GM23338 (cell line): ENCODE results near the gene TIMM44. TPM values are rescaled to one million over a fixed set of nuclear protein-coding genes. Genes with fewer than 3 reads are reported as not detected.

Experiments used
- ATAC-seq: fragments of 200-7000 bp; cut with Tn5 transposase; 3 replicates; pipeline ENCODE4 v1.9.1; 2020
- DNase-seq: peaks from one replicate; pipeline ENCODE4 v3.0.0-alpha.2; 2015; ENCODE audit warnings: low spot score
- H2AFZ ChIP-seq: fragments of 200-600 bp; sonication (generic); 2 replicates; pipeline ENCODE4 v1.8.0; 2016; ENCODE audit warnings: antibody characterized with exemption, mild to moderate bottlenecking, moderate library complexity
- H3F3A ChIP-seq: fragments of 200-600 bp; sonication (generic); replicated peaks from 2 replicates; pipeline ENCODE4 v1.8.0; 2017; ENCODE audit warnings: antibody characterized with exemption, mixed run types, low read depth
- H3K27ac ChIP-seq: fragments of 200-600 bp; sonication (generic); 2 replicates; pipeline ENCODE4 v1.6.1; 2016; ENCODE audit warnings: low read depth
- H3K27me3 ChIP-seq: fragments of 200-600 bp; sonication (generic); 2 replicates; pipeline ENCODE4 v1.8.0; 2016; ENCODE audit warnings: mild to moderate bottlenecking, mixed run types, moderate library complexity; ENCODE audit not compliant: insufficient read depth
- H3K36me3 ChIP-seq: fragments of 200-600 bp; sonication (generic); 2 replicates; pipeline ENCODE4 v1.8.0; 2016; ENCODE audit warnings: mild to moderate bottlenecking; ENCODE audit not compliant: insufficient read depth
- H3K4me1 ChIP-seq: fragments of 200-600 bp; sonication (generic); 2 replicates; pipeline ENCODE4 v1.8.0; 2016; ENCODE audit warnings: mild to moderate bottlenecking, moderate library complexity; ENCODE audit not compliant: insufficient read depth
- H3K4me2 ChIP-seq: fragments of 200-600 bp; sonication (generic); 2 replicates; pipeline ENCODE4 v1.7.1; 2017; ENCODE audit warnings: mixed run types
- H3K4me3 ChIP-seq: fragments of 200-600 bp; sonication (generic); 2 replicates; pipeline ENCODE4 v1.6.1; 2016; ENCODE audit warnings: mixed run types
- H3K79me2 ChIP-seq: fragments of 200-600 bp; sonication (generic); replicated peaks from 2 replicates; pipeline ENCODE4 v1.8.0; 2017; ENCODE audit warnings: mild to moderate bottlenecking; ENCODE audit not compliant: insufficient read depth
- H3K9me2 ChIP-seq: fragments of 200-600 bp; sonication (generic); 2 replicates; pipeline ENCODE4 v1.8.0; 2017; ENCODE audit not compliant: insufficient read depth
- H4K20me1 ChIP-seq: fragments of 200-600 bp; sonication (generic); replicated peaks from 2 replicates; pipeline ENCODE4 v1.8.0; 2017; ENCODE audit warnings: mild to moderate bottlenecking; ENCODE audit not compliant: insufficient read depth
- H3K27ac Mint-ChIP-seq: 2 replicates; pipeline ENCODE4 v1.8.0; 2020; ENCODE audit warnings: inconsistent platforms, mild to moderate bottlenecking, moderate library complexity, mixed read lengths
- H3K27me3 Mint-ChIP-seq: 3 replicates; pipeline ENCODE4 v1.8.0; 2022; ENCODE audit warnings: low read depth, mild to moderate bottlenecking, moderate library complexity, mixed read lengths, inconsistent platforms; ENCODE audit not compliant: insufficient read depth, poor library complexity
- H3K36me3 Mint-ChIP-seq: 3 replicates; pipeline ENCODE4 v1.8.0; 2021; ENCODE audit warnings: low read depth, mild to moderate bottlenecking, inconsistent platforms, moderate library complexity, mixed read lengths
- H3K4me1 Mint-ChIP-seq: 3 replicates; pipeline ENCODE4 v1.8.0; 2020; ENCODE audit warnings: mild to moderate bottlenecking, inconsistent platforms, mixed read lengths
- H3K4me3 Mint-ChIP-seq: 3 replicates; pipeline ENCODE4 v1.8.0; 2021; ENCODE audit warnings: moderate library complexity, mild to moderate bottlenecking, inconsistent platforms, mixed read lengths
- H3K9me3 Mint-ChIP-seq: 3 replicates; pipeline ENCODE4 v1.8.0; 2020; ENCODE audit warnings: moderate library complexity, mild to moderate bottlenecking, inconsistent platforms, mixed read lengths
- CTCF ChIP-seq, 2 experiments: fragments of 200-600 bp in 1 of 2; sonication (generic) in 1 of 2; conservative IDR thresholded peaks; 2 replicates each; pipeline versions ENCODE4 v1.5.1 to v1.6.1; 2016 to 2017; ENCODE audit warnings: antibody characterized with exemption in 2 of 2, low read depth in 2 of 2, mild to moderate bottlenecking in 2 of 2, moderate library complexity in 1 of 2
- ETS1 ChIP-seq: IDR thresholded peaks from 2 replicates; pipeline ENCODE4 v1.6.1; 2016; ENCODE audit warnings: antibody characterized with exemption
- EZH2 ChIP-seq: fragments of 200-600 bp; sonication (generic); IDR thresholded peaks from one replicate; pipeline ENCODE4 v1.8.0; 2017; ENCODE audit warnings: antibody characterized with exemption, mild to moderate bottlenecking, low read depth; ENCODE audit not compliant: unreplicated experiment
- EZH2phosphoT487 ChIP-seq: fragments of 200-600 bp; sonication (generic); IDR thresholded peaks from one replicate; pipeline ENCODE4 v1.8.1; 2018; ENCODE audit warnings: antibody characterized with exemption; ENCODE audit not compliant: unreplicated experiment
- NANOG ChIP-seq: IDR thresholded peaks from 2 replicates; pipeline ENCODE4 v1.6.1; 2016; ENCODE audit warnings: antibody characterized with exemption, borderline replicate concordance
- STAT1 ChIP-seq: IDR thresholded peaks from one replicate; pipeline ENCODE4 v1.6.1; 2016; ENCODE audit warnings: antibody characterized with exemption; ENCODE audit not compliant: unreplicated experiment
- ZNF114 ChIP-seq: fragments of 250-450 bp; sonication (Bioruptor Pico); IDR thresholded peaks from 2 replicates; pipeline ENCODE4 v1.5.0; 2020; ENCODE audit warnings: mild to moderate bottlenecking, moderate library complexity
- ZNF331 ChIP-seq: fragments of 250-450 bp; sonication (Bioruptor Pico); IDR thresholded peaks from 2 replicates; pipeline ENCODE4 v1.5.0; 2020; ENCODE audit warnings: low read depth, mild to moderate bottlenecking, moderate library complexity
- ZNF462 ChIP-seq: fragments of 250-450 bp; sonication (Bioruptor Pico); IDR thresholded peaks from 2 replicates; pipeline ENCODE4 v1.5.0; 2020; ENCODE audit warnings: mild to moderate bottlenecking, moderate library complexity
- polyA plus RNA-seq: library from polyadenylated mRNA; unstranded; fragments of >200 nt; fragmentation: Nextera tagmentation; extraction: Ambion mirVana; gene quantifications from 2 replicates; pipeline ENCODE4 v1.2.1, GENCODE V29; 2016
- total RNA-seq: library from RNA; depleted of rRNA; stranded (reverse); fragments of >200 nt; shearing (Covaris generic); gene quantifications from 2 replicates; pipeline ENCODE4 v1.2.3, GENCODE V29; 2014

Gene TIMM44
- total and polyA plus RNA-seq, 2 experiments from 2014 or later: 125 to 128 TPM

DNA sequence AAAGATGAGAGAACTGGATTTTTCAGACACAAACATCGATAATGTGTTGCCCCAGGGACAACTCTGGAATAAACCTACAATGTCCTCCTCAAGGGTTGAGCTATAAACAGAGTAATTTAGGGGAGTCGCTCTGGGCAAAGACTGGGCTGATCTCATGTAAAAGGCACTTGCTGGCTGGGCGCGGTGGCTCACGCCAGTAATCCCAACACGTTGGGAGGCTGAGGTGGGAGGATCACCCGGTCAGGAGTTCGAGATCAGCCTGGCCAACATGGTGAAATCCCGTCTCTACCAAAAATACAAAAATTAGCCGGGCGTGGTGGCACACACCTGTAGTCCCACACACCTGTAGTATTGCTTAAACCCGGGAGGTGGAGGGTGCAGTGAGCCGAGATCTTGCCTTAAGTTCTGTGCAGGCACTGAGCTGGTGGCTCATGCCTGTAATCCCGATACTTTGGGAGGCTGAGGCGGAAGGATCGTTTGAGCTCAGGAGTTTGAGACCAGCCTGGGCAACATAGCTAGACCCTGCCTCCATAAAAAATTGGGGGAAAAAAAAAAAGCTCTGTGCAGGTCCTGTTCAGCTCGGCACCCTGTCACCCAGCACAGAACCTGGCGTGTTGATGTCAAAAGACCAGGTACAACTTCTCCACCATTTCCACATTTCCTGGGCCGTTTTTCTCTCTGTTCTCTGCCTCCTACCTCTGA, 1.4 kb downstream of the TIMM44 start:
- no peak for TF ChIP-seq EZH2
- no peak for TF ChIP-seq ETS1
- no peak for TF ChIP-seq NANOG
- TF ChIP-seq CTCF (conservative IDR thresholded peaks at IDR 0.05; ENCODE audit: low read depth in 2 of 2): no peak
- H3K27ac ChIP-seq: no peak overlapping the region; the same call in 1 of the 2 replicates
- peaks cover 61% of the 10 kb centered on the region for H3K79me2 ChIP-seq
- peak overlapping the region; percentile 99 for H3K4me3 ChIP-seq
- DNase-seq (no peak), ATAC-seq (no peak)
- H4K20me1 ChIP-seq: peaks cover 26% of the 10 kb centered on the region
- no peaks in the 10 kb centered on the region; the same call in 1 of the 2 replicates for H3K4me1 ChIP-seq
- peaks cover 12% of the 10 kb centered on the region for H3K36me3 ChIP-seq
- H3K27me3 Mint-ChIP-seq: peaks cover 18% of the 10 kb centered on the region
- H3K36me3 Mint-ChIP-seq: peaks cover 54% of the 10 kb centered on the region
- H3K27ac Mint-ChIP-seq: no peak overlapping the region
- peak overlapping the region; percentile 94 for H3K4me2 ChIP-seq
- H3K4me1 Mint-ChIP-seq: peaks cover 13% of the 10 kb centered on the region; the same call in 2 of the 3 replicates
- no peaks in the 10 kb centered on the region for H3K9me2 ChIP-seq
- H2AFZ ChIP-seq: no peak overlapping the region
- H3F3A ChIP-seq: peaks cover 13% of the 10 kb centered on the region; the same call in 1 of the 2 replicates
- peaks cover 14% of the 10 kb centered on the region for H3K9me3 Mint-ChIP-seq
- H3K4me3 Mint-ChIP-seq: peak overlapping the region; percentile 94
- H3K27me3 ChIP-seq: no peaks in the 10 kb centered on the region

DNA sequence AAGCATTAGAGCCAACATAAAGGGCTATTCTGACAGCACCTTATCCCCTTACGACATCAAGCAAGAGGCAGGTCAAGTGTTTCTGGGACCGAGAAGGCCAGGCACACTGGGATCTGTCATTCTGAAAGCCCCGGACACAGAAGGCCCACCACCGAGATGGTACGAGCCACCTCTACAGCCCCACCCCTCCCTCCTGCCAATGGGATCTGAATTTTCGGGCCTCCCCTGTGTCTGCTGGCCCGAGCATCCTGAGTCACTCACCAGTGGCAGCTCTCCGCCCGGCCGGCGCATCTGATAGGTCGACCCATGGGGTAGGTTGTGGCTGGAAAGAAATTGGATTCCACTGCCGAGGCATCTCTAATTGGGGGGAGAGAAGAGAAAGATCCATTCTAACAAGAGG, 2.6 kb downstream of the TIMM44 start:
- Mint-ChIP-seq H3K4me1 (peaks cover 13% of the 10 kb centered on the region; the same call in 2 of the 3 replicates), H3K9me3 (peaks cover 14% of the 10 kb centered on the region), H3K27me3 (peaks cover 11% of the 10 kb centered on the region), H3K36me3 (peaks cover 60% of the 10 kb centered on the region), H3K27ac (no peak overlapping the region), H3K4me3 (peak overlapping the region; percentile 45; the same call in 2 of the 3 replicates)
- Histone ChIP-seq H3K36me3 (peaks cover 18% of the 10 kb centered on the region), H3F3A (peaks cover 13% of the 10 kb centered on the region; the same call in 1 of the 2 replicates), H2AFZ (no peak overlapping the region), H3K9me2 (no peaks in the 10 kb centered on the region), H3K27me3 (no peaks in the 10 kb centered on the region), H3K79me2 (peaks cover 61% of the 10 kb centered on the region), H3K4me1 (no peaks in the 10 kb centered on the region; the same call in 1 of the 2 replicates), H3K4me2 (no peak overlapping the region), H3K27ac (no peak overlapping the region), H4K20me1 (peaks cover 26% of the 10 kb centered on the region), H3K4me3 (no peak overlapping the region)
- DNase-seq (no peak), ATAC-seq (no peak)
- no peak for TF ChIP-seq ZNF462
- TF ChIP-seq CTCF (conservative IDR thresholded peaks at IDR 0.05; ENCODE audit: low read depth in 2 of 2): no peak
- TF ChIP-seq EZH2phosphoT487: no peak
- TF ChIP-seq ZNF114 (CRISPR knock-in tag): no peak
- no peak for TF ChIP-seq STAT1
- TF ChIP-seq ZNF331 (CRISPR knock-in tag): no peak
